H1 (cell line): ENCODE results near the gene PXDN. TPM values are rescaled to one million over a fixed set of nuclear protein-coding genes. Genes with fewer than 3 reads are reported as not detected.

Experiments
- CTCF ChIA-PET: fragments of 300-600 bp; sonication (Branson Sonifier 250); formaldehyde crosslinking; loops from one replicate; lab custom pipeline; 2021; ENCODE audit not compliant: partially characterized antibody; lab: Charles Lee
- POLR2A ChIA-PET: fragments of 300-600 bp; sonication (Branson Sonifier 250); formaldehyde crosslinking; loops from one replicate; lab custom pipeline; 2021; ENCODE audit warnings: inconsistent platforms; ENCODE audit not compliant: partially characterized antibody; lab: Charles Lee
- DNase-seq, 2 experiments: peaks; one replicate each; pipeline versions ENCODE4 v3.0.0 to v3.0.0-alpha.2; 2010 to 2022; ENCODE audit warnings: low spot score in 2 of 2, low read depth in 1 of 2, mixed read lengths in 1 of 2
- FAIRE-seq: peaks from 2 replicates; lab custom pipeline; 2011; peaks lifted over from hg19 to GRCh38; lab: Jason Lieb, UNC
- H2AFZ ChIP-seq: 2 replicates; pipeline ENCODE4 v1.8.1; 2012; ENCODE audit warnings: low read length, inconsistent platforms
- H2AK5ac ChIP-seq: 2 replicates; pipeline ENCODE4 v1.6.1; 2013; ENCODE audit warnings: low read depth, low read length
- H2BK120ac ChIP-seq: replicated peaks from 2 replicates; pipeline ENCODE3; 2013; ENCODE audit warnings: low read depth, low read length, inconsistent platforms
- H2BK12ac ChIP-seq: 2 replicates; pipeline ENCODE4 v1.6.1; 2013; ENCODE audit warnings: low read depth, low read length
- H2BK15ac ChIP-seq: 2 replicates; pipeline ENCODE4 v1.6.1; 2013; ENCODE audit warnings: low read length
- H2BK20ac ChIP-seq: 2 replicates; pipeline ENCODE4 v1.6.1; 2013; ENCODE audit warnings: low read length
- H2BK5ac ChIP-seq: 2 replicates; pipeline ENCODE4 v1.6.1; 2013; ENCODE audit warnings: low read depth, low read length
- H3K14ac ChIP-seq: 2 replicates; pipeline ENCODE4 v1.6.1; 2013; ENCODE audit warnings: inconsistent platforms; ENCODE audit not compliant: insufficient read length
- H3K18ac ChIP-seq: 2 replicates; pipeline ENCODE4 v1.6.1; 2013; ENCODE audit warnings: low read length; ENCODE audit errors: extremely low read depth
- H3K23ac ChIP-seq: 2 replicates; pipeline ENCODE4 v1.6.1; 2013; ENCODE audit warnings: inconsistent platforms; ENCODE audit not compliant: insufficient read length
- H3K23me2 ChIP-seq: 2 replicates; pipeline ENCODE4 v1.6.1; 2013; ENCODE audit warnings: low read depth, low read length
- H3K27ac ChIP-seq: 2 replicates; pipeline ENCODE4 v1.6.1; 2011; ENCODE audit warnings: low read depth, low read length, inconsistent platforms
- H3K27me3 ChIP-seq, 4 experiments: replicated peaks in 1 of 4; 1 replicate in 1 of 4; 2 replicates in 3 of 4; pipeline versions ENCODE4 v1.6.1 to v1.8.1; 2011 to 2013; ENCODE audit warnings: low read length in 3 of 4, mild to moderate bottlenecking in 3 of 4, inconsistent platforms in 2 of 4, mixed read lengths in 2 of 4, moderate library complexity in 1 of 4; ENCODE audit not compliant: control insufficient read depth in 3 of 4, insufficient read depth in 3 of 4; ENCODE audit errors: extremely low read depth in 1 of 4
- H3K36me3 ChIP-seq, 4 experiments: 2 replicates each; pipeline versions ENCODE4 v1.6.1 to v1.8.1; 2011 to 2013; ENCODE audit warnings: mild to moderate bottlenecking in 4 of 4, low read length in 3 of 4, moderate library complexity in 2 of 4, control low read depth in 1 of 4, inconsistent platforms in 1 of 4; ENCODE audit not compliant: insufficient read depth in 4 of 4, control insufficient read depth in 2 of 4
- H3K4ac ChIP-seq: replicated peaks from 2 replicates; pipeline ENCODE3; 2013; ENCODE audit warnings: low read length, low read depth, mixed read lengths, inconsistent platforms; ENCODE audit not compliant: insufficient read length
- H3K4me1 ChIP-seq, 4 experiments: replicated peaks in 1 of 4; 1 replicate in 1 of 4; 2 replicates in 3 of 4; pipeline versions ENCODE4 v1.6.1 to v1.8.1; 2011 to 2013; ENCODE audit warnings: low read length in 3 of 4, inconsistent platforms in 2 of 4, mixed read lengths in 1 of 4; ENCODE audit not compliant: insufficient read depth in 4 of 4, control insufficient read depth in 3 of 4
- H3K4me2 ChIP-seq, 2 experiments: 2 replicates each; pipeline versions ENCODE4 v1.6.1 to v1.8.1; 2011 to 2013; ENCODE audit warnings: low read depth in 2 of 2, low read length in 2 of 2, control low read depth in 1 of 2, inconsistent platforms in 1 of 2, mild to moderate bottlenecking in 1 of 2; ENCODE audit not compliant: insufficient read depth in 1 of 2
- H3K4me3 ChIP-seq, 4 experiments: fragments of 200-600, 300-600 bp in 1 of 4; sonication (generic), shearing (Covaris generic), sonication (Bioruptor Twin) in 1 of 4; 2 replicates each; pipeline versions ENCODE4 v1.5.1 to v1.8.1; 2011 to 2016; ENCODE audit warnings: low read length in 4 of 4, low read depth in 3 of 4, control low read depth in 2 of 4, inconsistent platforms in 2 of 4, mild to moderate bottlenecking in 2 of 4, mixed read lengths in 1 of 4, moderate library complexity in 1 of 4; ENCODE audit not compliant: insufficient read depth in 2 of 4; ENCODE audit errors: extremely low read depth in 1 of 4
- H3K56ac ChIP-seq: replicated peaks from 2 replicates; pipeline ENCODE3; 2013; ENCODE audit warnings: low read depth, mild to moderate bottlenecking, mixed read lengths, low read length, inconsistent platforms; ENCODE audit not compliant: insufficient read length
- H3K79me1 ChIP-seq: 2 replicates; pipeline ENCODE4 v1.6.1; 2013; ENCODE audit warnings: low read depth, low read length, control low read depth
- H3K79me2 ChIP-seq, 2 experiments: 2 replicates each; pipeline versions ENCODE4 v1.6.1 to v1.8.1; 2012 to 2013; ENCODE audit warnings: low read length in 2 of 2, mild to moderate bottlenecking in 2 of 2, inconsistent platforms in 1 of 2; ENCODE audit not compliant: insufficient read depth in 2 of 2, control insufficient read depth in 1 of 2
- H3K9ac ChIP-seq, 4 experiments: replicated peaks in 1 of 4; 1 replicate in 1 of 4; 2 replicates in 3 of 4; pipeline versions ENCODE4 v1.6.1 to v1.8.1; 2011 to 2013; ENCODE audit warnings: low read depth in 3 of 4, low read length in 3 of 4, control low read depth in 2 of 4, mild to moderate bottlenecking in 2 of 4, moderate library complexity in 2 of 4, inconsistent platforms in 1 of 4; ENCODE audit errors: extremely low read depth in 1 of 4
- H3K9me3 ChIP-seq, 2 experiments: 2 replicates each; pipeline versions ENCODE4 v1.6.1 to v1.8.1; 2012 to 2013; ENCODE audit warnings: mild to moderate bottlenecking in 2 of 2, moderate library complexity in 2 of 2, control low read depth in 1 of 2, inconsistent platforms in 1 of 2, low read depth in 1 of 2, low read length in 1 of 2, mixed read lengths in 1 of 2; ENCODE audit not compliant: insufficient read depth in 2 of 2
- H4K20me1 ChIP-seq, 2 experiments: replicated peaks in 1 of 2; 2 replicates each; pipeline versions ENCODE3 to v1.8.1; 2011 to 2013; ENCODE audit warnings: inconsistent platforms in 2 of 2, low read length in 2 of 2, mild to moderate bottlenecking in 1 of 2; ENCODE audit not compliant: insufficient read depth in 2 of 2, control insufficient read depth in 1 of 2
- H4K5ac ChIP-seq: 2 replicates; pipeline ENCODE4 v1.6.1; 2013; ENCODE audit warnings: low read length, low read depth, mixed read lengths, inconsistent platforms; ENCODE audit not compliant: insufficient read length
- H4K8ac ChIP-seq: 2 replicates; pipeline ENCODE4 v1.8.0; 2013; ENCODE audit warnings: mild to moderate bottlenecking, moderate library complexity, low read length, inconsistent platforms; ENCODE audit not compliant: insufficient read depth; ENCODE audit errors: extremely low read depth
- H4K91ac ChIP-seq: replicated peaks from 2 replicates; pipeline ENCODE3; 2013; ENCODE audit warnings: low read length, mixed read lengths, inconsistent platforms; ENCODE audit not compliant: insufficient read length
- BRCA1 ChIP-seq: IDR thresholded peaks from 2 replicates; pipeline ENCODE4 v1.6.1; 2012; ENCODE audit warnings: low read depth, low read length, improper control_type of control experiment
- CEBPB ChIP-seq: IDR thresholded peaks from 2 replicates; pipeline ENCODE4 v1.6.1; 2012; ENCODE audit warnings: low read depth, low read length
- GTF2F1 ChIP-seq: IDR thresholded peaks from 2 replicates; pipeline ENCODE4 v1.6.1; 2012; ENCODE audit warnings: low read depth, low read length, improper control_type of control experiment, borderline replicate concordance
- RBBP5 ChIP-seq: IDR thresholded peaks from 2 replicates; pipeline ENCODE4 v1.7.1; 2012; ENCODE audit warnings: low read depth, mild to moderate bottlenecking, inconsistent platforms, low read length, moderate library complexity, borderline replicate concordance
- SIRT6 ChIP-seq: IDR thresholded peaks from one replicate; pipeline ENCODE4 v1.7.1; 2012; ENCODE audit warnings: low read length, inconsistent platforms
- SP1 ChIP-seq: IDR thresholded peaks from 2 replicates; pipeline ENCODE4 v1.6.1; 2011; ENCODE audit warnings: low read depth, low read length
- TAF1 ChIP-seq: IDR thresholded peaks from 2 replicates; pipeline ENCODE4 v1.6.1; 2011; ENCODE audit warnings: mild to moderate bottlenecking, low read depth, low read length
- TCF12 ChIP-seq: IDR thresholded peaks from 2 replicates; pipeline ENCODE4 v1.6.1; 2011; ENCODE audit warnings: low read depth, mild to moderate bottlenecking, low read length
- TEAD4 ChIP-seq: IDR thresholded peaks from 2 replicates; pipeline ENCODE4 v1.6.1; 2012; ENCODE audit warnings: low read depth, low read length, inconsistent platforms, mixed read lengths
- WGBS, 2 experiments: shearing (Covaris generic) in 1 of 2; methylation state at CpG; one replicate each; pipeline versions ENCODE4 v1.1.6 to v1.1.7; 2013 to 2015; ENCODE audit warnings: low lambda C conversion rate in 2 of 2, mixed read lengths in 2 of 2, inconsistent platforms in 1 of 2, low coverage in 1 of 2, missing lambda C conversion rate in 1 of 2; ENCODE audit not compliant: insufficient replicate concordance in 2 of 2, insufficient coverage in 1 of 2, insufficient read length in 1 of 2; ENCODE audit errors: extremely low coverage in 1 of 2, missing lambda C conversion rate in 1 of 2; 5-methylcytosine and 5-hydroxymethylcytosine counted together
- polyA plus RNA-seq, 7 experiments: library from polyadenylated mRNA; depleted of rRNA in 3 of 7; stranded (reverse) in 5 of 7; unstranded in 2 of 7; fragments of >200 nt in 5 of 7; fragments of 200-250 nt in 2 of 7; gene quantifications; 1 replicate in 5 of 7; 2 replicates in 1 of 7; 4 replicates in 1 of 7; pipeline versions ENCODE4 v1.2.1 to v1.2.3, GENCODE V29; 2011 to 2013; ENCODE audit warnings: missing spikeins in 2 of 7, mixed read lengths in 2 of 7
- total RNA-seq: library from RNA; stranded (reverse); fragmentation: NEBNext Ultra II Directional; extraction: Animal tissue kit (Norgen Biotek cat#: 25700); gene quantifications from 2 replicates; pipeline ENCODE4 v1.2.1, GENCODE V29; 2021
- TF ChIP-seq, protein P1 (sequence below): IDR thresholded peaks from 2 replicates; pipeline ENCODE4 v1.6.1; 2012; ENCODE audit warnings: inconsistent platforms

Gene PXDN
- total and polyA plus RNA-seq, 2 of the 8 experiments (the other 6 are each of a cell fraction or from before 2014, with no cell fraction given): 104 to 141 TPM

DNA sequence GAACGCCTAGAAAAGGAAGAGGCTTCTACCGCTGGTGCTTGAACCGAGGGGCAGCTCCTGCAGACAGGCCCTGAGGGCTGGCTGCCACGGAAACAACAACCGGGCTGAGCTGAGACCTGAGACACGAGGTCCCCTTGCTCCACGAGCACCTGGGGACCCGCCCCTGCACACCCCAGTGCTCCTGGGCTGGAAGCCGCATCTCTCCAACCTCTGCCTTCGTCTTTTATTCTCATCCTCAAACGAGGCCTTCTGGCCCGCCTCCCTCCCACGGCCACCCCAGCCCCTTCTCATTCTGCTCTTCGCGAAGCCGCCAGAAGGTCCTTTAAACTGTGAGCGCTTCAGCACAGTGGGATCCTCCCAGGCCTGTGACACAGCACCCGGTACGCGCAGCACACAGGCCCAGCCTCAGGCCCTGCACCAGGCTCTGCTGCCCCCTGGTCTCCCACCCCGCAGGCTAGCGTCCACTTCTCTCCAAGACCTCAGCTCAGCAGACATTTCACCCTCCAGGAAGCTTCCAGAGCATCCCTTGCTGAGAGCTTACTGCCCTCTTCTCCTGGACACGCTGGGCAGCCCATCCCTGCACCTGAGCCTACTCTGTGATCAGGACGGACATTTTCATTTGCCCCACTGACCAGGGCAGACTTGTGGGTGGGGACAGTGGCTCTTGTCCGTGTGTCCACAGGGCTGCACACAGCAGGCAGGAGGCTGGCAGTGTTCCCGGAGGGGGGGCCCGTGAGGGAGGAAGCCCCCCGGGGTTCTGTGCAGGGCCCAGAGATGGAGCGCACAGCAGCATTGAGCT, 149.7 kb downstream of the PXDN start:
- Histone ChIP-seq H3K9ac (no peak overlapping the region), H3K4me2 (no peak overlapping the region)
- CTCF ChIA-PET: interaction anchor here (0.6 to 6.9 kb wide), 14 partner anchors 9 to 1031 kb away, joined by 3 to 68 read pairs (median 3); no protein-coding TSS in a partner anchor
- TF ChIP-seq TCF12 (no peak), BRCA1 (no peak), GTF2F1 (no peak), SP1 (no peak), RBBP5 (no peak), CEBPB (no peak), SIRT6 (no peak), TEAD4 (no peak), TAF1 (no peak)
- TF ChIP-seq, protein P1, sequence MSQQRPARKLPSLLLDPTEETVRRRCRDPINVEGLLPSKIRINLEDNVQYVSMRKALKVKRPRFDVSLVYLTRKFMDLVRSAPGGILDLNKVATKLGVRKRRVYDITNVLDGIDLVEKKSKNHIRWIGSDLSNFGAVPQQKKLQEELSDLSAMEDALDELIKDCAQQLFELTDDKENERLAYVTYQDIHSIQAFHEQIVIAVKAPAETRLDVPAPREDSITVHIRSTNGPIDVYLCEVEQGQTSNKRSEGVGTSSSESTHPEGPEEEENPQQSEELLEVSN: no peak

More for the DNA sequence above, 149.7 kb downstream of the PXDN start:
- no peak overlapping the region for H4K5ac ChIP-seq
- WGBS, 2 experiments: 90% methylated on average over 26 of the region's 29 CpGs; no CpG with 5 or more reads in 1 of the 2 experiments
- peak overlapping the region; percentile 44 for H4K91ac ChIP-seq
- 0 out of 2 replicates have a peak overlapping the region, but pooled peaks have one; percentile 27 for H2BK12ac ChIP-seq
- peaks cover 0 to 3% of the 10 kb centered on the region in 2 experiments; a peak in 1 of 4 replicates for H3K9me3 ChIP-seq
- no peak overlapping the region for H2BK120ac ChIP-seq
- H3K36me3 ChIP-seq: no peaks in the 10 kb centered on the region; a peak in 1 of 8 replicates
- no peak overlapping the region for H3K14ac ChIP-seq
- no peak overlapping the region for H3K4me3 ChIP-seq
- H3K56ac ChIP-seq: no peak overlapping the region
- no peak overlapping the region for H2AFZ ChIP-seq
- no peak overlapping the region for H3K4ac ChIP-seq
- no peaks in the 10 kb centered on the region for H3K27me3 ChIP-seq
- H3K23ac ChIP-seq: no peak overlapping the region
- no peak overlapping the region for H4K8ac ChIP-seq
- peaks cover 0 to 16% (median 10%) of the 10 kb centered on the region in 4 experiments; a peak in 6 of 7 replicates for H3K4me1 ChIP-seq
- H2BK15ac ChIP-seq: peak overlapping the region; percentile 37; the same call in 1 of the 2 replicates
- no peak overlapping the region for H2BK20ac ChIP-seq
- no peak overlapping the region for H2AK5ac ChIP-seq
- H4K20me1 ChIP-seq: peaks cover 0 to 11% of the 10 kb centered on the region in 2 experiments
- H3K79me2 ChIP-seq: no peaks in the 10 kb centered on the region
- POLR2A ChIA-PET: interaction anchor here (1.1 to 2.4 kb wide), 4 partner anchors 11 to 147 kb away, joined by 3 to 8 read pairs (median 6); no protein-coding TSS in a partner anchor
- no peak overlapping the region; the same call in 1 of the 2 replicates for H2BK5ac ChIP-seq
- no peak overlapping the region for H3K18ac ChIP-seq
- H3K23me2 ChIP-seq: peaks cover 16% of the 10 kb centered on the region
- DNase-seq (no peak), FAIRE-seq (no peak)
- H3K27ac ChIP-seq: no peak overlapping the region
- peaks cover 3% of the 10 kb centered on the region for H3K79me1 ChIP-seq
